SK-N-SH treated with all-trans-retinoic acid at 6 μM for 48 hours (cell line): ENCODE measurements around the gene LAMB4.
A peak's percentile ranks its signal among the peaks of the same experiment; 100 is the strongest.

Experiments
- ATAC-seq: fragments of 200-7000 bp; cut with Tn5 transposase; 3 replicates; pipeline ENCODE4 v1.9.1; 2020; ENCODE audit warnings: mild to moderate bottlenecking, moderate library complexity
- BACH2 ChIP-seq: fragments of 250-450 bp; sonication (Bioruptor Pico); IDR thresholded peaks from 2 replicates; pipeline ENCODE4 v1.9.0; 2021; ENCODE audit warnings: mild to moderate bottlenecking, borderline replicate concordance
- CREB5 ChIP-seq: fragments of 250-450 bp; sonication (Bioruptor Pico); IDR thresholded peaks from 2 replicates; pipeline ENCODE4 v1.5.1; 2020; ENCODE audit warnings: low read depth, mild to moderate bottlenecking, moderate library complexity
- CSDC2 ChIP-seq: fragments of 250-450 bp; sonication (Bioruptor Pico); IDR thresholded peaks from 2 replicates; pipeline ENCODE4 v1.5.0; 2020; ENCODE audit warnings: mild to moderate bottlenecking, moderate library complexity
- CSRNP3 ChIP-seq: fragments of 250-450 bp; sonication (Bioruptor Pico); IDR thresholded peaks from 2 replicates; pipeline ENCODE4 v1.5.1; 2021; ENCODE audit warnings: mild to moderate bottlenecking, moderate library complexity
- ESRRG ChIP-seq: fragments of 250-450 bp; sonication (Bioruptor Pico); IDR thresholded peaks from 2 replicates; pipeline ENCODE4 v1.6.1; 2021; ENCODE audit warnings: mild to moderate bottlenecking
- GLIS3 ChIP-seq: fragments of 250-450 bp; sonication (Bioruptor Pico); IDR thresholded peaks from 2 replicates; pipeline ENCODE4 v1.5.0; 2020; ENCODE audit warnings: mild to moderate bottlenecking, moderate library complexity
- ISL1 ChIP-seq: fragments of 250-450 bp; sonication (Bioruptor Pico); IDR thresholded peaks from 2 replicates; pipeline ENCODE4 v2.1.2; 2022; ENCODE audit warnings: mild to moderate bottlenecking, moderate library complexity
- OSR1 ChIP-seq: fragments of 250-450 bp; sonication (Bioruptor Pico); IDR thresholded peaks from 2 replicates; pipeline ENCODE4 v1.8.0; 2022; ENCODE audit warnings: moderate library complexity, mild to moderate bottlenecking, inconsistent platforms
- PATZ1 ChIP-seq: fragments of 250-450 bp; sonication (Bioruptor Pico); IDR thresholded peaks from 2 replicates; pipeline ENCODE4 v1.8.0; 2020; ENCODE audit warnings: mild to moderate bottlenecking, moderate library complexity, borderline replicate concordance
- POU6F1 ChIP-seq: fragments of 250-450 bp; sonication (Bioruptor Pico); IDR thresholded peaks from 2 replicates; pipeline ENCODE4 v1.8.0; 2021; ENCODE audit warnings: low read depth, mild to moderate bottlenecking, moderate library complexity, borderline replicate concordance
- PPARA ChIP-seq: fragments of 250-450 bp; sonication (Bioruptor Pico); IDR thresholded peaks from 2 replicates; pipeline ENCODE4 v1.5.0; 2020; ENCODE audit warnings: mild to moderate bottlenecking, borderline replicate concordance
- RARB ChIP-seq: fragments of 250-450 bp; sonication (Bioruptor Pico); IDR thresholded peaks from 2 replicates; pipeline ENCODE4 v1.8.0; 2021; ENCODE audit warnings: mild to moderate bottlenecking, moderate library complexity
- SNAI2 ChIP-seq: fragments of 250-450 bp; sonication (Bioruptor Pico); IDR thresholded peaks from 2 replicates; pipeline ENCODE4 v1.5.0; 2020; ENCODE audit warnings: mild to moderate bottlenecking, moderate library complexity
- TCF4 ChIP-seq: fragments of 250-450 bp; sonication (Bioruptor Pico); IDR thresholded peaks from 2 replicates; pipeline ENCODE4 v1.8.0; 2021; ENCODE audit warnings: mild to moderate bottlenecking, moderate library complexity, borderline replicate concordance
- TOX ChIP-seq: fragments of 250-450 bp; sonication (Bioruptor Pico); IDR thresholded peaks from 2 replicates; pipeline ENCODE4 v1.8.0; 2021; ENCODE audit warnings: mild to moderate bottlenecking, moderate library complexity, borderline replicate concordance
- TSHZ2 ChIP-seq: fragments of 250-450 bp; sonication (Bioruptor Pico); IDR thresholded peaks from 2 replicates; pipeline ENCODE4 v1.5.0; 2020; ENCODE audit warnings: mild to moderate bottlenecking, moderate library complexity
- ZC3H10 ChIP-seq: fragments of 250-450 bp; sonication (Bioruptor Pico); IDR thresholded peaks from 2 replicates; pipeline ENCODE4 v1.5.1; 2021; ENCODE audit warnings: mild to moderate bottlenecking, moderate library complexity
- ZFP3 ChIP-seq: fragments of 250-450 bp; sonication (Bioruptor Pico); IDR thresholded peaks from 2 replicates; pipeline ENCODE4 v1.5.0; 2020; ENCODE audit warnings: mild to moderate bottlenecking, moderate library complexity
- ZFP30 ChIP-seq: fragments of 450-650 bp; formaldehyde crosslinking; IDR thresholded peaks from 2 replicates; pipeline ENCODE4 v1.5.0; 2022; ENCODE audit warnings: mild to moderate bottlenecking, moderate library complexity
- ZNF565 ChIP-seq: fragments of 450-650 bp; formaldehyde crosslinking; conservative IDR thresholded peaks from 2 replicates; pipeline ENCODE4 v1.5.0; 2020; ENCODE audit warnings: low read depth, mild to moderate bottlenecking, moderate library complexity
- ZNF70 ChIP-seq: fragments of 450-650 bp; formaldehyde crosslinking; IDR thresholded peaks from 2 replicates; pipeline ENCODE4 v1.5.0; 2020; ENCODE audit warnings: mild to moderate bottlenecking, moderate library complexity
- ZNF8 ChIP-seq: fragments of 450-650 bp; formaldehyde crosslinking; IDR thresholded peaks from 2 replicates; pipeline ENCODE4 v1.5.0; 2020; ENCODE audit warnings: mild to moderate bottlenecking, moderate library complexity

The LAMB4 gene

GRCh38 chr7:108114117-108114841 lies 15.9 kb downstream of the LAMB4 start:
- ATAC-seq: peak; percentile 70; the same call in 2 of the 3 replicates
- TF ChIP-seq ZNF70 (CRISPR knock-in tag): no peak
- TF ChIP-seq PATZ1: no peak
- TF ChIP-seq ISL1 (CRISPR knock-in tag): no peak
- TF ChIP-seq GLIS3 (CRISPR knock-in tag): no peak
- no peak for TF ChIP-seq ZNF565 (CRISPR knock-in tag)
- no peak for TF ChIP-seq CSDC2
- TF ChIP-seq TSHZ2: no peak
- no peak for TF ChIP-seq ZFP3 (CRISPR knock-in tag)
- no peak for TF ChIP-seq SNAI2 (CRISPR knock-in tag)
- no peak for TF ChIP-seq CREB5 (CRISPR knock-in tag)
- TF ChIP-seq ZNF8: no peak
- TF ChIP-seq TOX: no peak
- no peak for TF ChIP-seq POU6F1
- TF ChIP-seq ZC3H10 (CRISPR knock-in tag): no peak
- no peak for TF ChIP-seq RARB (CRISPR knock-in tag)
- no peak for TF ChIP-seq ESRRG
- no peak for TF ChIP-seq PPARA (CRISPR knock-in tag)
- TF ChIP-seq BACH2 (CRISPR knock-in tag): no peak
- no peak for TF ChIP-seq ZFP30 (CRISPR knock-in tag)
- no peak for TF ChIP-seq OSR1

GRCh38 chr7:108112683-108113082 lies 17.5 kb downstream of the LAMB4 start:
- TF ChIP-seq PATZ1: no peak
- TF ChIP-seq ZNF70 (CRISPR knock-in tag): no peak
- TF ChIP-seq TSHZ2: no peak
- no peak for TF ChIP-seq TCF4 (CRISPR knock-in tag)
- no peak for TF ChIP-seq CSRNP3 (CRISPR knock-in tag)
- no peak for TF ChIP-seq SNAI2 (CRISPR knock-in tag)
- no peak for ATAC-seq
